Testis (tissue), 3 donors: ENCODE data around the gene BTNL8. TPM values are rescaled to one million over a fixed set of nuclear protein-coding genes. Genes with fewer than 3 reads are reported as not detected.

Experiments
- DNase-seq: peaks from one replicate; pipeline ENCODE4 v3.0.0-alpha.2; 2019
- H3K27ac ChIP-seq, 2 donors: fragments of 200-600 bp; sonication (generic); one replicate each; pipeline ENCODE4 v1.5.1; 2019
- H3K27me3 ChIP-seq: fragments of 200-600 bp; sonication (generic); one replicate; pipeline ENCODE4 v1.5.1; 2019
- H3K36me3 ChIP-seq: fragments of 200-600 bp; sonication (generic); one replicate; pipeline ENCODE4 v1.5.1; 2017; ENCODE audit warnings: low read depth; ENCODE audit errors: missing control alignments
- H3K4me1 ChIP-seq: fragments of 200-600 bp; sonication (generic); one replicate; pipeline ENCODE4 v1.5.1; 2019
- H3K4me3 ChIP-seq, 2 donors: fragments of 200-600 bp; sonication (generic); one replicate each; pipeline ENCODE4 v1.5.1; 2017 to 2019
- H3K9me3 ChIP-seq: fragments of 200-600 bp; sonication (generic); one replicate; pipeline ENCODE4 v1.5.1; 2017
- POLR2A ChIP-seq: fragments of 450-650 bp; IDR thresholded peaks from one replicate; pipeline ENCODE4 v1.6.1; 2017; ENCODE audit warnings: antibody characterized with exemption, mild to moderate bottlenecking, moderate library complexity
- WGBS, 2 donors: methylation state at CpG; one replicate each; pipeline ENCODE4 v1.1.5; 2018; 5-methylcytosine and 5-hydroxymethylcytosine counted together
- intact Hi-C: fragments of 100-400 bp; cut with DNase I; formaldehyde crosslinking; loops from one replicate; pipeline ENCODE4 v1.15.1; 2023; ENCODE audit warnings: low total_unique reads
- polyA plus RNA-seq: library from polyadenylated mRNA; stranded (reverse); fragments of 350-450 nt; fragmentation: Illumina TruSeq; extraction: RNeasy Lipid Tissue Mini Kit (QIAGEN cat#74804); gene quantifications from one replicate; pipeline ENCODE4 v1.2.3, GENCODE V29; 2014; ENCODE audit warnings: low read depth, low replicate concordance; ENCODE audit not compliant: insufficient read depth
- total RNA-seq, 2 donors: library from RNA; depleted of rRNA; stranded (reverse); fragments of >200 nt; gene quantifications; one replicate each; pipeline ENCODE4 v1.2.3, GENCODE V29; 2016
- TF ChIP-seq, protein P1 (sequence below), 3 experiments: fragments of 450-650 bp in 2 of 3; fragments of 200-600 bp in 1 of 3; sonication (generic) in 1 of 3; IDR thresholded peaks; one replicate each; pipeline ENCODE4 v1.5.1; 2016 to 2019; ENCODE audit warnings: antibody characterized with exemption in 3 of 3, mild to moderate bottlenecking in 2 of 3, moderate library complexity in 1 of 3

BTNL8 gene
- total and polyA plus RNA-seq, 3 donors from 2014 or later: 10.3 to 14.7 (median 13.1) TPM

GRCh38 chr5:180853121-180853847 lies 45.7 kb upstream of the BTNL8 start:
- no peak overlapping the region for H3K27ac ChIP-seq
- intact Hi-C loops: no loop called here
- TF ChIP-seq POLR2A: no peak
- TF ChIP-seq, protein P1, sequence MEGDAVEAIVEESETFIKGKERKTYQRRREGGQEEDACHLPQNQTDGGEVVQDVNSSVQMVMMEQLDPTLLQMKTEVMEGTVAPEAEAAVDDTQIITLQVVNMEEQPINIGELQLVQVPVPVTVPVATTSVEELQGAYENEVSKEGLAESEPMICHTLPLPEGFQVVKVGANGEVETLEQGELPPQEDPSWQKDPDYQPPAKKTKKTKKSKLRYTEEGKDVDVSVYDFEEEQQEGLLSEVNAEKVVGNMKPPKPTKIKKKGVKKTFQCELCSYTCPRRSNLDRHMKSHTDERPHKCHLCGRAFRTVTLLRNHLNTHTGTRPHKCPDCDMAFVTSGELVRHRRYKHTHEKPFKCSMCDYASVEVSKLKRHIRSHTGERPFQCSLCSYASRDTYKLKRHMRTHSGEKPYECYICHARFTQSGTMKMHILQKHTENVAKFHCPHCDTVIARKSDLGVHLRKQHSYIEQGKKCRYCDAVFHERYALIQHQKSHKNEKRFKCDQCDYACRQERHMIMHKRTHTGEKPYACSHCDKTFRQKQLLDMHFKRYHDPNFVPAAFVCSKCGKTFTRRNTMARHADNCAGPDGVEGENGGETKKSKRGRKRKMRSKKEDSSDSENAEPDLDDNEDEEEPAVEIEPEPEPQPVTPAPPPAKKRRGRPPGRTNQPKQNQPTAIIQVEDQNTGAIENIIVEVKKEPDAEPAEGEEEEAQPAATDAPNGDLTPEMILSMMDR (IDR thresholded peaks at IDR 0.05): no peak
- DNase-seq: no peak
- 85 to 87% methylated on average over 13 of the region's 13 CpGs for WGBS, 2 donors
- no peaks in the 10 kb centered on the region for H3K4me1 ChIP-seq
- no peaks in the 10 kb centered on the region for H3K36me3 ChIP-seq
- no peaks in the 10 kb centered on the region for H3K9me3 ChIP-seq
- no peaks in the 10 kb centered on the region for H3K27me3 ChIP-seq
- no peak overlapping the region for H3K4me3 ChIP-seq

DNA sequence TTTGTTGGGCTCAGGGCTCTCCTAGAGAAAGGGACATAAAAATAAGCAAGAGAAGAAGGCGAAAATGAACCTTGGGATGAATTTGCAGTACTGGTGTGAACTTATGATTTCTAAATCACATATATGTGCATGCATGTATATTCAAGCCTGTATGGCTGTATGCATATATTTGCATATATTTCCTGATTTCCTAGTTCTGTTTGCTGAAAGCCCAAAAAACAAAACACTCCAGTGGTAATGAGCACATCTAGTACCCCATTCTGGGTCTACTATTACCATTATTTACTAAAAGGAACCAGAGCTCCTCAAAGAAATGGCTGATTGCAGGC lies 45.1 kb upstream of the BTNL8 start:
- 93 to 96% methylated on average over 1 of the region's 1 CpG for WGBS, 2 donors
- Histone ChIP-seq H3K27me3 (no peaks in the 10 kb centered on the region), H3K4me3 (no peak overlapping the region), H3K4me1 (no peaks in the 10 kb centered on the region), H3K36me3 (no peaks in the 10 kb centered on the region), H3K27ac (no peak overlapping the region), H3K9me3 (no peaks in the 10 kb centered on the region)
- intact Hi-C loops: no loop called here
- TF ChIP-seq, protein P1 (IDR thresholded peaks at IDR 0.05): no peak
- no peak for TF ChIP-seq POLR2A
- no peak for DNase-seq

GRCh38 chr5:180858586-180858985 lies 40.4 kb upstream of the BTNL8 start:
- TF ChIP-seq, protein P1 (IDR thresholded peaks at IDR 0.05): no peak
- no peak for TF ChIP-seq POLR2A
- H3K4me1 ChIP-seq: peaks cover 9% of the 10 kb centered on the region
- no peaks in the 10 kb centered on the region for H3K9me3 ChIP-seq
- no peaks in the 10 kb centered on the region for H3K27me3 ChIP-seq
- H3K4me3 ChIP-seq: no peak overlapping the region
- no peak for DNase-seq
- H3K36me3 ChIP-seq: no peaks in the 10 kb centered on the region
- intact Hi-C loops: no loop called here
- no peak overlapping the region for H3K27ac ChIP-seq
- WGBS, 2 donors: 89 to 91% methylated on average over 6 of the region's 6 CpGs

- 0 to 1% methylated on average over 14 to 18 of the region's 18 CpGs for WGBS, 2 donors
- Histone ChIP-seq H3K4me3 (peak overlapping the region; percentile 93 to 96), H3K36me3 (no peaks in the 10 kb centered on the region), H3K27ac (peak overlapping the region; percentile 86 to 92), H3K9me3 (no peaks in the 10 kb centered on the region), H3K4me1 (peaks cover 9% of the 10 kb centered on the region), H3K27me3 (no peaks in the 10 kb centered on the region)
- intact Hi-C loops: loop anchor here (5.0 kb wide), 1 partner anchor 73 kb away; no protein-coding TSS in a partner anchor
- no peak for DNase-seq
- TF ChIP-seq, protein P1 (IDR thresholded peaks at IDR 0.05): no peak
- no peak for TF ChIP-seq POLR2A
These were observed 38.6 kb upstream of the BTNL8 start for GRCh38 chr5:180860273-180860886.
